Naive B cell (primary cell): ENCODE results near the gene SERPINA1. TPM values are rescaled to one million over a fixed set of nuclear protein-coding genes. Genes with fewer than 3 reads are reported as not detected.

Experiments used
- ATAC-seq, 2 donors: fragments of 150-1000 bp; cut with Tn5 transposase; 2 replicates each; pipeline ENCODE4 v1.10.0; 2021; ENCODE audit warnings: low read depth in 2 of 2, mild to moderate bottlenecking in 2 of 2, moderate library complexity in 2 of 2
- DNase-seq: peaks from one replicate; pipeline ENCODE4 v3.0.0; 2022
- H3K27ac Mint-ChIP-seq, 6 donors: one replicate each; pipeline ENCODE4 v1.8.0; 2020 to 2022; ENCODE audit warnings: mild to moderate bottlenecking in 6 of 6, mixed read lengths in 6 of 6, moderate library complexity in 5 of 6, inconsistent platforms in 2 of 6
- H3K27me3 Mint-ChIP-seq, 3 donors: one replicate each; pipeline ENCODE4 v1.8.0; 2021 to 2022; ENCODE audit warnings: mixed read lengths in 3 of 3, mild to moderate bottlenecking in 1 of 3
- H3K36me3 Mint-ChIP-seq, 2 donors: one replicate each; pipeline ENCODE4 v1.8.0; 2020 to 2022; ENCODE audit warnings: mixed read lengths in 2 of 2, inconsistent platforms in 1 of 2, mild to moderate bottlenecking in 1 of 2
- H3K4me1 Mint-ChIP-seq, 3 donors: one replicate each; pipeline ENCODE4 v1.8.0; 2020 to 2022; ENCODE audit warnings: mixed read lengths in 3 of 3, inconsistent platforms in 1 of 3, mild to moderate bottlenecking in 1 of 3, moderate library complexity in 1 of 3
- H3K4me3 Mint-ChIP-seq, 8 donors: one replicate each; pipeline ENCODE4 v1.8.0; 2020 to 2022; ENCODE audit warnings: mild to moderate bottlenecking in 8 of 8, mixed read lengths in 8 of 8, moderate library complexity in 8 of 8, inconsistent platforms in 2 of 8
- H3K9me3 Mint-ChIP-seq, 7 donors: one replicate each; pipeline ENCODE4 v1.8.0; 2020 to 2022; ENCODE audit warnings: mixed read lengths in 7 of 7, mild to moderate bottlenecking in 5 of 7, inconsistent platforms in 2 of 7, moderate library complexity in 1 of 7
- polyA plus RNA-seq, 6 donors: library from polyadenylated mRNA; unstranded; fragments of 300-500 nt; fragmentation: Illumina TruSeq; gene quantifications; one replicate each; pipeline ENCODE4 v1.2.3, GENCODE V29; 2021; ENCODE audit warnings: low read depth in 6 of 6

The SERPINA1 gene
- polyA plus RNA-seq, 6 donors from 2014 or later = 0.20 to 9.5 (median 2.1) TPM

GRCh38 chr14:94337274-94337673 is 51.1 kb downstream of the SERPINA1 start:
- no peaks in the 10 kb centered on the region for H3K36me3 Mint-ChIP-seq
- H3K4me1 Mint-ChIP-seq = no peaks in the 10 kb centered on the region
- H3K4me3 Mint-ChIP-seq = no peak overlapping the region
- DNase-seq (no peak), ATAC-seq (no peak)
- no peak overlapping the region for H3K27ac Mint-ChIP-seq
- H3K9me3 Mint-ChIP-seq = peaks cover 0 to 8% (median 1%) of the 10 kb centered on the region in 7 donors
- peaks cover 26 to 34% (median 29%) of the 10 kb centered on the region in 3 donors for H3K27me3 Mint-ChIP-seq

- DNase-seq (no peak), ATAC-seq (no peak)
- Mint-ChIP-seq H3K4me3 (no peak overlapping the region), H3K27me3 (peaks cover 13 to 17% (median 14%) of the 10 kb centered on the region in 3 donors), H3K4me1 (no peaks in the 10 kb centered on the region), H3K9me3 (peaks cover 0 to 4% (median 1%) of the 10 kb centered on the region in 7 donors), H3K27ac (no peak overlapping the region), H3K36me3 (no peaks in the 10 kb centered on the region)
Observed at GRCh38 chr14:94334872-94335271, 53.5 kb downstream of the SERPINA1 start.

- Mint-ChIP-seq H3K36me3 (no peaks in the 10 kb centered on the region), H3K27me3 (peaks cover 8 to 17% (median 13%) of the 10 kb centered on the region in 3 donors), H3K4me3 (no peak overlapping the region), H3K27ac (no peak overlapping the region), H3K4me1 (no peaks in the 10 kb centered on the region), H3K9me3 (peaks cover 0 to 14% (median 1%) of the 10 kb centered on the region in 7 donors)
- DNase-seq (no peak), ATAC-seq (no peak)
Observed at GRCh38 chr14:94332587-94332986, 55.8 kb downstream of the SERPINA1 start.

GRCh38 chr14:94332063-94332583 is 56.3 kb downstream of the SERPINA1 start:
- ATAC-seq (no peak), DNase-seq (no peak)
- Mint-ChIP-seq H3K27me3 (peaks cover 12 to 17% (median 13%) of the 10 kb centered on the region in 3 donors), H3K27ac (no peak overlapping the region), H3K36me3 (no peaks in the 10 kb centered on the region), H3K4me1 (no peaks in the 10 kb centered on the region), H3K9me3 (peaks cover 0 to 14% (median 1%) of the 10 kb centered on the region in 7 donors), H3K4me3 (no peak overlapping the region)

- H3K4me3 Mint-ChIP-seq = no peak overlapping the region
- DNase-seq = no peak
- no peaks in the 10 kb centered on the region for H3K36me3 Mint-ChIP-seq
- no peaks in the 10 kb centered on the region for H3K4me1 Mint-ChIP-seq
- H3K27ac Mint-ChIP-seq = peak overlapping the region in 1 of 6 donors; percentile 45
- no peak for ATAC-seq
- peaks cover 0 to 14% (median 1%) of the 10 kb centered on the region in 7 donors for H3K9me3 Mint-ChIP-seq
- peaks cover 12 to 17% (median 13%) of the 10 kb centered on the region in 3 donors for H3K27me3 Mint-ChIP-seq
Observed at GRCh38 chr14:94331462-94331861, 56.9 kb downstream of the SERPINA1 start.

- Mint-ChIP-seq H3K27ac (no peak overlapping the region), H3K27me3 (peaks cover 9 to 19% (median 12%) of the 10 kb centered on the region in 3 donors), H3K4me1 (no peaks in the 10 kb centered on the region), H3K36me3 (no peaks in the 10 kb centered on the region), H3K4me3 (no peak overlapping the region), H3K9me3 (peaks cover 0 to 10% (median 0%) of the 10 kb centered on the region in 7 donors)
- DNase-seq (no peak), ATAC-seq (no peak)
Observed at GRCh38 chr14:94330857-94331256, 57.5 kb downstream of the SERPINA1 start.

GRCh38 chr14:94330432-94330831 is 58.0 kb downstream of the SERPINA1 start:
- Mint-ChIP-seq H3K4me3 (no peak overlapping the region), H3K27ac (no peak overlapping the region), H3K4me1 (no peaks in the 10 kb centered on the region), H3K36me3 (no peaks in the 10 kb centered on the region), H3K9me3 (peaks cover 0 to 10% (median 0%) of the 10 kb centered on the region in 7 donors), H3K27me3 (peaks cover 5 to 23% (median 12%) of the 10 kb centered on the region in 3 donors)
- ATAC-seq = no peak
- DNase-seq = no peak

GRCh38 chr14:94329857-94330256 is 58.5 kb downstream of the SERPINA1 start:
- peaks cover 0 to 19% (median 12%) of the 10 kb centered on the region in 3 donors for H3K27me3 Mint-ChIP-seq
- DNase-seq = no peak
- H3K4me3 Mint-ChIP-seq = no peak overlapping the region
- H3K4me1 Mint-ChIP-seq = no peaks in the 10 kb centered on the region
- peaks cover 0 to 10% (median 0%) of the 10 kb centered on the region in 7 donors for H3K9me3 Mint-ChIP-seq
- ATAC-seq = no peak
- no peaks in the 10 kb centered on the region for H3K36me3 Mint-ChIP-seq
- H3K27ac Mint-ChIP-seq = no peak overlapping the region

- no peak for DNase-seq
- ATAC-seq = no peak
- Mint-ChIP-seq H3K9me3 (peaks cover 0 to 10% (median 0%) of the 10 kb centered on the region in 7 donors), H3K27ac (no peak overlapping the region), H3K4me1 (no peaks in the 10 kb centered on the region), H3K27me3 (peaks cover 0 to 12% (median 11%) of the 10 kb centered on the region in 3 donors), H3K4me3 (no peak overlapping the region), H3K36me3 (no peaks in the 10 kb centered on the region)
Observed at GRCh38 chr14:94328196-94328595, 60.2 kb downstream of the SERPINA1 start.

Other genes with a start within 250 kb of the SERPINA1 start
- gene PPP4R4, start 214.3 kb downstream of the SERPINA1 start, polyA plus RNA-seq = under 1 TPM in 1 of 6 donors, not detected in 5; 0.09 TPM
- not detected for gene SERPINA10, start 95.3 kb downstream of the SERPINA1 start, polyA plus RNA-seq
- not detected for gene SERPINA6, start 65.3 kb downstream of the SERPINA1 start, polyA plus RNA-seq
- not detected for gene SERPINA2, start 21.9 kb downstream of the SERPINA1 start, polyA plus RNA-seq
- gene SERPINA11, start 64.2 kb upstream of the SERPINA1 start, polyA plus RNA-seq = not detected
- gene SERPINA9, start 87.6 kb upstream of the SERPINA1 start, polyA plus RNA-seq = not detected
- gene SERPINA12, start 120.9 kb upstream of the SERPINA1 start, polyA plus RNA-seq = not detected
- not detected for gene SERPINA4, start 172.8 kb upstream of the SERPINA1 start, polyA plus RNA-seq
- gene SERPINA5, start 192.8 kb upstream of the SERPINA1 start, polyA plus RNA-seq = not detected
- not detected for gene SERPINA3, start 223.8 kb upstream of the SERPINA1 start, polyA plus RNA-seq